Measurements from ENCODE around the gene OLIG3.

The OLIG3 gene

GRCh38 chr6:137471497-137471896 is 22.7 kb downstream of the OLIG3 start:
- no peak for DNase-seq (ENCODE audit: low spot score)

GRCh38 chr6:137467211-137467610 is 27.0 kb downstream of the OLIG3 start:
- DNase-seq (ENCODE audit: low spot score) = no peak

GRCh38 chr6:137465378-137466009 is 28.7 kb downstream of the OLIG3 start:
- DNase-seq (ENCODE audit: low spot score) = no peak

GRCh38 chr6:137452333-137452894 is 41.8 kb downstream of the OLIG3 start:
- DNase-seq (ENCODE audit: low spot score) = no peak

GRCh38 chr6:137443901-137444300 is 50.3 kb downstream of the OLIG3 start:
- DNase-seq (ENCODE audit: low spot score) = peak; percentile 6

Data from HuH-7 (cell line).